K562 (cell line): ENCODE data around the gene CFL1. TPM values are rescaled to one million over a fixed set of nuclear protein-coding genes. Genes with fewer than 3 reads are reported as not detected.
A peak's percentile ranks its signal among the peaks of the same experiment; 100 is the strongest.

Experiments used
- BCOR ChIP-seq: fragments of 450-650 bp; IDR thresholded peaks from 2 replicates; pipeline ENCODE4 v1.6.1; 2016
- CEBPB ChIP-seq: fragments of 450-650 bp; IDR thresholded peaks from 2 replicates; pipeline ENCODE4 v1.6.1; 2016; ENCODE audit warnings: missing genetic modification characterization, missing compliant biosample characterization
- GABPA ChIP-seq: fragments of 200-800 bp; sonication (Bioruptor generic); conservative IDR thresholded peaks from 2 replicates; pipeline ENCODE4 v1.6.1; 2016; ENCODE audit warnings: low read depth, missing genetic modification characterization, missing compliant biosample characterization
- GATAD2B ChIP-seq: fragments of 450-650 bp; IDR thresholded peaks from 2 replicates; pipeline ENCODE4 v1.6.1; 2017; ENCODE audit warnings: mild to moderate bottlenecking, borderline replicate concordance
- HBP1 ChIP-seq: fragments of 450-650 bp; formaldehyde crosslinking; IDR thresholded peaks from 2 replicates; pipeline ENCODE4 v1.4.0; 2022; ENCODE audit warnings: missing genetic modification characterization
- HDGF ChIP-seq: fragments of 450-650 bp; IDR thresholded peaks from 2 replicates; pipeline ENCODE4 v1.6.1; 2016
- HNRNPL ChIP-seq: fragments of 200-400 bp; formaldehyde crosslinking; IDR thresholded peaks from 2 replicates; pipeline ENCODE4 v1.6.1; 2017; ENCODE audit warnings: low read depth, mild to moderate bottlenecking, low read length
- IRF2 ChIP-seq: sonication (generic); formaldehyde crosslinking; IDR thresholded peaks from 2 replicates; pipeline ENCODE4 v1.8.1; 2022; ENCODE audit warnings: mild to moderate bottlenecking, missing genetic modification reagents
- KLF10 ChIP-seq: fragments of 250-450 bp; sonication (Bioruptor Pico); IDR thresholded peaks from 2 replicates; pipeline ENCODE4 v1.6.1; 2021; ENCODE audit warnings: matching md5 sums
- NFATC3 ChIP-seq: fragments of 450-650 bp; IDR thresholded peaks from 2 replicates; pipeline ENCODE4 v1.6.1; 2017; ENCODE audit warnings: mild to moderate bottlenecking
- RB1 ChIP-seq: fragments of 450-650 bp; IDR thresholded peaks from 2 replicates; pipeline ENCODE4 v1.6.1; 2017; ENCODE audit warnings: low read depth, mild to moderate bottlenecking
- RBM14 ChIP-seq: fragments of 200-400 bp; formaldehyde crosslinking; IDR thresholded peaks from 2 replicates; pipeline ENCODE4 v1.6.1; 2018; ENCODE audit warnings: low read depth, mild to moderate bottlenecking, low read length, moderate library complexity, borderline replicate concordance; ENCODE audit not compliant: insufficient read depth
- RBM25 ChIP-seq: fragments of 200-400 bp; formaldehyde crosslinking; IDR thresholded peaks from 2 replicates; pipeline ENCODE4 v1.6.1; 2018; ENCODE audit warnings: low read length, low read depth, moderate library complexity; ENCODE audit not compliant: severe bottlenecking
- SRSF3 ChIP-seq: fragments of 200-400 bp; formaldehyde crosslinking; IDR thresholded peaks from 2 replicates; pipeline ENCODE4 v1.6.1; 2016; ENCODE audit warnings: mild to moderate bottlenecking, low read length, moderate library complexity; ENCODE audit not compliant: insufficient read depth
- TAF7 ChIP-seq: fragments of 450-650 bp; IDR thresholded peaks from 2 replicates; pipeline ENCODE4 v1.6.1; 2016; ENCODE audit warnings: missing genetic modification characterization, missing compliant biosample characterization
- TEAD1 ChIP-seq, 2 experiments: fragments of 450-650 bp in 1 of 2; sonication (generic) in 1 of 2; formaldehyde crosslinking; IDR thresholded peaks; 2 replicates each; pipeline versions ENCODE4 v1.4.0 to v1.8.0; 2020 to 2022; ENCODE audit warnings: mild to moderate bottlenecking in 2 of 2, missing genetic modification reagents in 1 of 2
- ZNF263 ChIP-seq: sonication (generic); formaldehyde crosslinking; IDR thresholded peaks from 2 replicates; pipeline ENCODE4 v1.8.0; 2022; ENCODE audit warnings: mild to moderate bottlenecking, missing genetic modification reagents, borderline replicate concordance
- ZNF282 ChIP-seq: sonication (generic); formaldehyde crosslinking; IDR thresholded peaks from 2 replicates; pipeline ENCODE4 v1.8.1; 2023; ENCODE audit warnings: missing genetic modification reagents
- ZNF318 ChIP-seq, 2 experiments: fragments of 450-650 bp; IDR thresholded peaks; 2 replicates each; pipeline ENCODE4 v1.6.1; 2016; ENCODE audit warnings: mild to moderate bottlenecking in 2 of 2, borderline replicate concordance in 1 of 2, low read depth in 1 of 2, moderate library complexity in 1 of 2
- polyA plus RNA-seq, 8 experiments: library from polyadenylated mRNA; depleted of rRNA in 4 of 8; stranded (reverse) in 5 of 8; unstranded in 3 of 8; fragments of >200 nt; fragmentation: Nextera tagmentation in 2 of 8; fragmentation: Illumina TruSeq in 1 of 8; extraction: Ambion mirVana in 2 of 8; extraction: Trizol in 1 of 8; gene quantifications; 2 replicates each; pipeline versions ENCODE4 v1.2.1 to v1.2.3, GENCODE V29; 2011 to 2014; ENCODE audit warnings: inconsistent platforms in 1 of 8, missing spikeins in 1 of 8
- total RNA-seq, 7 experiments: library from RNA; depleted of rRNA in 6 of 7; stranded (reverse); fragments of >200 nt in 6 of 7; fragmentation: Illumina TruSeq in 2 of 7; extraction: Trizol in 2 of 7; gene quantifications; 2 replicates each; pipeline versions ENCODE4 v1.2.1 to v1.2.3, GENCODE V29; 2011 to 2021; ENCODE audit warnings: low replicate concordance in 1 of 7

The CFL1 gene
- total and polyA plus RNA-seq, 9 of the 15 experiments (the other 6 are each of a cell fraction or from before 2014, with no cell fraction given), result 105 to 1,101 (median 859) TPM

GRCh38 chr11:65873318-65874156 lies 15.6 kb upstream of the CFL1 start (continued):
- no peak for TF ChIP-seq NFATC3
- TF ChIP-seq HDGF, result no peak
- TF ChIP-seq RBM25, result no peak
- TF ChIP-seq HBP1 (CRISPR knock-in tag), result no peak
- no peak; a peak in 1 of 4 replicates for TF ChIP-seq TEAD1 (CRISPR knock-in tag; IDR thresholded peaks at IDR 0.05)
- no peak for TF ChIP-seq IRF2
- peak; percentile 83 for TF ChIP-seq RB1
- TF ChIP-seq HNRNPL, result peak; percentile 83
- TF ChIP-seq ZNF263 (CRISPR knock-in tag), result 0 out of 2 replicates have a peak, but pooled peaks have one; percentile 16
- no peak for TF ChIP-seq BCOR
- no peak for TF ChIP-seq CEBPB (tag)
- no peak; the same call in 1 of the 2 replicates for TF ChIP-seq GATAD2B
- TF ChIP-seq RBM14, result no peak
- no peak for TF ChIP-seq ZNF282 (CRISPR knock-in tag)
- TF ChIP-seq KLF10 (CRISPR knock-in tag), result no peak
- TF ChIP-seq GABPA (tag), result peak; percentile 67
- TF ChIP-seq ZNF318 (IDR thresholded peaks at IDR 0.05; ENCODE audit: borderline replicate concordance in 1 of 2, low read depth in 1 of 2), result no peak
- no peak for TF ChIP-seq SRSF3
- no peak for TF ChIP-seq TAF7 (tag)
